ENCODE data around the gene FEZF2.

FEZF2 gene

GRCh38 chr3:62329971-62330370, 43.4 kb downstream of the FEZF2 start:
- no peak for DNase-seq (ENCODE audit: low spot score)

GRCh38 chr3:62325896-62326295, 47.5 kb downstream of the FEZF2 start:
- no peak for DNase-seq (ENCODE audit: low spot score)

GRCh38 chr3:62323241-62323640, 50.1 kb downstream of the FEZF2 start:
- DNase-seq (ENCODE audit: low spot score) = no peak
